Measurements from ENCODE around the gene KCNJ9.
A peak's percentile ranks its signal among the peaks of the same experiment; 100 is the strongest.

The KCNJ9 gene

GRCh38 chr1:160101037-160101716 lies 19.8 kb downstream of the KCNJ9 start:
- DNase-seq (ENCODE audit: extremely low spot score) = peak; percentile 88
- POLR2A ChIA-PET = interaction anchor here (0.7 to 1.2 kb wide), 2 partner anchors 92 to 308 kb away, joined by 3 read pairs; no protein-coding TSS in a partner anchor
- TF ChIP-seq FOXA1 (IDR thresholded peaks at IDR 0.05) (no peak), L3MBTL2 (conservative IDR thresholded peaks at IDR 0.05) (peak; percentile 82), ARNT (IDR thresholded peaks at IDR 0.05) (0 out of 2 replicates have a peak, but pooled peaks have one; percentile 24)
- CTCF ChIA-PET = interaction anchor here (0.5 to 3.1 kb wide), 14 partner anchors 9 to 996 kb away, joined by 3 to 25 read pairs (median 6); partner anchors contain the start of genes PEA15 and PEX19

GRCh38 chr1:160101717-160102522 lies 20.6 kb downstream of the KCNJ9 start:
- no peak for DNase-seq (ENCODE audit: extremely low spot score)
- CTCF ChIA-PET = interaction anchor here (0.6 to 3.1 kb wide), 12 partner anchors 9 to 274 kb away, joined by 3 to 25 read pairs (median 6); partner anchors contain the start of genes PEA15 and PEX19
- POLR2A ChIA-PET = interaction anchor here (0.6 to 1.2 kb wide), 3 partner anchors 91 to 308 kb away, joined by 3 read pairs; no protein-coding TSS in a partner anchor
- TF ChIP-seq L3MBTL2 (conservative IDR thresholded peaks at IDR 0.05) (no peak), FOXA1 (IDR thresholded peaks at IDR 0.05) (no peak), PKNOX1 (IDR thresholded peaks at IDR 0.05) (no peak), LEF1 (IDR thresholded peaks at IDR 0.05; ENCODE audit: borderline replicate concordance) (no peak), CTBP1 (IDR thresholded peaks at IDR 0.05; ENCODE audit: borderline replicate concordance) (no peak), FOXM1 (IDR thresholded peaks at IDR 0.05; ENCODE audit: borderline replicate concordance) (no peak), BHLHE40 (IDR thresholded peaks at IDR 0.05; ENCODE audit: borderline replicate concordance) (no peak), NFRKB (IDR thresholded peaks at IDR 0.05) (no peak), FOXK2 (IDR thresholded peaks at IDR 0.05) (no peak), ARNT (IDR thresholded peaks at IDR 0.05) (no peak), TARDBP (IDR thresholded peaks at IDR 0.05) (no peak), HDGF (IDR thresholded peaks at IDR 0.05; ENCODE audit: borderline replicate concordance) (no peak), SUZ12 (IDR thresholded peaks at IDR 0.05) (no peak), ZNF384 (IDR thresholded peaks at IDR 0.05) (no peak), SP1 (IDR thresholded peaks at IDR 0.05) (no peak), ELF4 (IDR thresholded peaks at IDR 0.05) (no peak)

DNA sequence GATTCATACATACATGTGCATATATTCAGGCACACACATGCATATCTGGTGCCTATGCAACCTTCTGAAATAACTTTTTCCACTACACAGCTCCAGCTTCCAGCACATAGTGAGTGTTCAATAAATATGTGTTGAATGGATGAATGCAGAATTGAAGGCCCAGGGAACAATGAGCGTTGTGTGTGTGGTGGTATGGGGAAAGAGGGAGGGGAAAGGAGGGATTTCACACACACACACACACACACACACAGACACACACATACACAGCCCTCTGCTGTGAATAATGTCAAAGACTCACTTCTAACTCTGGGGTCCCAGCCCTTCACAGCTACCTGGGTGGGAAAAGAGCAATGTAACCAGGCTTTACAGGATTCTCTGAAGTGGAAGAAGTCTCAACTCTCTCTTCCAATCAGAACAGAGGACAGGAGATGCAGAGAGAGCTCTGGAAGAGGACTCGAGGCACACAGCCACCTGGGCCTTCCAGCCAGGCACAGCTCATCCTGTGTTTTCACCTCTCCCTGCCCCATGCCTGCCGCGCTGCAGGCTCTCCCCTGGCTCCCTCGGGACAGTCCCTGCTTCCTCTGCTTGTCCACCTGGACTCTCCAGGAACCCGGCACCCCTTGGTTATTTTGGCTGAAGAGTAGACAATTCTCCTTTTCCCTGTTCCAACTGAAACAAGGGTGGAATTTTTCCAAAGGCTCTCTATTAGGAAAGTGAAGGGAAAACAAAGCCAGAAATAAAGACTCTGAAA lies 22.5 kb downstream of the KCNJ9 start:
- no peak for DNase-seq (ENCODE audit: extremely low spot score)
- CTCF ChIA-PET = interaction anchor here (0.6 to 2.7 kb wide), 4 partner anchors 89 to 188 kb away, joined by 4 to 15 read pairs (median 6); no protein-coding TSS in a partner anchor
- TF ChIP-seq SUZ12 (IDR thresholded peaks at IDR 0.05) (no peak), HDGF (IDR thresholded peaks at IDR 0.05; ENCODE audit: borderline replicate concordance) (no peak), ARNT (IDR thresholded peaks at IDR 0.05) (no peak), SP1 (IDR thresholded peaks at IDR 0.05) (no peak), CTBP1 (IDR thresholded peaks at IDR 0.05; ENCODE audit: borderline replicate concordance) (no peak), ELF4 (IDR thresholded peaks at IDR 0.05) (no peak), ZNF384 (IDR thresholded peaks at IDR 0.05) (no peak), TARDBP (IDR thresholded peaks at IDR 0.05) (no peak), FOXM1 (IDR thresholded peaks at IDR 0.05; ENCODE audit: borderline replicate concordance) (no peak), PKNOX1 (IDR thresholded peaks at IDR 0.05) (no peak), L3MBTL2 (conservative IDR thresholded peaks at IDR 0.05) (no peak), FOXA1 (IDR thresholded peaks at IDR 0.05) (no peak)
- POLR2A ChIA-PET = interaction anchor here (0.6 to 0.9 kb wide), 2 partner anchors 159 to 273 kb away, joined by 4 read pairs; partner anchors contain the start of gene DCAF8

GRCh38 chr1:160104486-160104885 lies 23.1 kb downstream of the KCNJ9 start:
- POLR2A ChIA-PET = interaction anchor here (0.6 kb wide), 1 partner anchor 273 kb away, joined by 4 read pairs; no protein-coding TSS in a partner anchor
- DNase-seq (ENCODE audit: extremely low spot score) = no peak
- TF ChIP-seq BHLHE40 (IDR thresholded peaks at IDR 0.05; ENCODE audit: borderline replicate concordance) (no peak), FOXK2 (IDR thresholded peaks at IDR 0.05) (no peak), TARDBP (IDR thresholded peaks at IDR 0.05) (no peak), CTBP1 (IDR thresholded peaks at IDR 0.05; ENCODE audit: borderline replicate concordance) (no peak), NFRKB (IDR thresholded peaks at IDR 0.05) (no peak), ELF4 (IDR thresholded peaks at IDR 0.05) (no peak), LEF1 (IDR thresholded peaks at IDR 0.05; ENCODE audit: borderline replicate concordance) (no peak), PKNOX1 (IDR thresholded peaks at IDR 0.05) (no peak), FOXM1 (IDR thresholded peaks at IDR 0.05; ENCODE audit: borderline replicate concordance) (no peak), ZNF384 (IDR thresholded peaks at IDR 0.05) (no peak), L3MBTL2 (conservative IDR thresholded peaks at IDR 0.05) (no peak), HDGF (IDR thresholded peaks at IDR 0.05; ENCODE audit: borderline replicate concordance) (no peak), SP1 (IDR thresholded peaks at IDR 0.05) (no peak)

DNA sequence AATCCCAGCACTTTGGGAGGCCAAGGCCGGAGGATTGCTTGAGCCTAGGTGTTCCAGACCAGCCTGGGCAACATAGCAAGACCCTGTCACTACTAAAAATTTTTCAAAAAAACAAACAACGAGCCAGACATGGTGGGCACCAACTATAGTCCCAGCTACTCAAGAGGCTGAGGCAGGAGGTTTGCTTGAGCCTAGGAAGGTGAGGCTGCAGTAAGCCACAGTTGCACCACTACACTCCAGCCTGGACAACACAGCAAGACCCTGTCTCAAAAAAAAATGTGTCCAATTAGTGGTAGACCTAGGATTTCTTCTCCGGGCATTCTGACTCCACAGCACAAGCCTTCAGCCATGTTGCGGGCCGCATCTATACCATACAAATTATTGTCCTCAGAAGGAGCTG lies 23.8 kb downstream of the KCNJ9 start:
- ChIA-PET CTCF (interaction anchor here (0.5 to 2.7 kb wide), 4 partner anchors 42 to 187 kb away, joined by 3 to 15 read pairs (median 4); no protein-coding TSS in a partner anchor), POLR2A (no interaction called here)
- no peak for DNase-seq (ENCODE audit: extremely low spot score)
- no peak for TF ChIP-seq LEF1 (IDR thresholded peaks at IDR 0.05; ENCODE audit: borderline replicate concordance)
- no peak for TF ChIP-seq ARNT (IDR thresholded peaks at IDR 0.05)
- no peak for TF ChIP-seq ELF4 (IDR thresholded peaks at IDR 0.05)
- no peak for TF ChIP-seq FOXM1 (IDR thresholded peaks at IDR 0.05; ENCODE audit: borderline replicate concordance)
- no peak for TF ChIP-seq FOXK2 (IDR thresholded peaks at IDR 0.05)
- no peak for TF ChIP-seq PKNOX1 (IDR thresholded peaks at IDR 0.05)
- no peak for TF ChIP-seq SUZ12 (IDR thresholded peaks at IDR 0.05)
- no peak for TF ChIP-seq HDGF (IDR thresholded peaks at IDR 0.05; ENCODE audit: borderline replicate concordance)
- no peak for TF ChIP-seq CTBP1 (IDR thresholded peaks at IDR 0.05; ENCODE audit: borderline replicate concordance)
- TF ChIP-seq TARDBP (IDR thresholded peaks at IDR 0.05) = no peak
- TF ChIP-seq ZNF384 (IDR thresholded peaks at IDR 0.05) = no peak
- TF ChIP-seq NFRKB (IDR thresholded peaks at IDR 0.05) = no peak
- no peak for TF ChIP-seq BHLHE40 (IDR thresholded peaks at IDR 0.05; ENCODE audit: borderline replicate concordance)
- no peak for TF ChIP-seq L3MBTL2 (conservative IDR thresholded peaks at IDR 0.05)
- TF ChIP-seq SP1 (IDR thresholded peaks at IDR 0.05) = no peak
- no peak for TF ChIP-seq FOXA1 (IDR thresholded peaks at IDR 0.05)

More at GRCh38 chr1:160104486-160104885, 23.1 kb downstream of the KCNJ9 start:
- CTCF ChIA-PET = interaction anchor here (1.1 to 2.7 kb wide), 3 partner anchors 89 to 187 kb away, joined by 4 to 15 read pairs (median 5); no protein-coding TSS in a partner anchor

Data from HEK293T (cell line).